K562 (cell line): ENCODE data around the gene TRIM37. TPM values are rescaled to one million over a fixed set of nuclear protein-coding genes. Genes with fewer than 3 reads are reported as not detected.

Experiments used
- ATAC-seq: fragments of 200-7000 bp; cut with Tn5 transposase; 3 replicates; pipeline ENCODE4 v1.9.1; 2020; ENCODE audit warnings: moderate library complexity
- BruUV-seq: library from RNA; stranded (reverse); fragments of 400-500 nt; replicated peaks from 2 replicates; lab custom pipeline; 2021; lab: Mats Ljungman, UMichigan
- CTCF ChIA-PET: fragments of 300-600 bp; formaldehyde crosslinking; extraction: SDS; loops from one replicate; lab custom pipeline; 2021; ENCODE audit warnings: low intra/inter-chr PET ratio; lab: Yijun Ruan, JAX
- POLR2A ChIA-PET: fragments of 300-600, 350-650 bp; sonication (Branson Sonifier 250); formaldehyde crosslinking; extraction: SDS; loops from one replicate; lab custom pipeline; 2021; ENCODE audit warnings: antibody characterized with exemption, inconsistent platforms; lab: Yijun Ruan, JAX
- DNase-seq, 4 experiments: peaks; one replicate each; pipeline versions ENCODE4 v3.0.0 to v3.0.0-alpha.2; 2011 to 2018; ENCODE audit warnings: low spot score in 3 of 4, mixed read lengths in 3 of 4; ENCODE audit errors: extremely low read depth in 1 of 4
- FAIRE-seq: peaks from 2 replicates; lab custom pipeline; 2011; peaks lifted over from hg19 to GRCh38; lab: Jason Lieb, UNC
- H2AFZ ChIP-seq: 2 replicates; pipeline ENCODE4 v1.6.0; 2011; ENCODE audit warnings: low read depth, low read length, control low read depth, inconsistent platforms
- H3K27ac ChIP-seq: fragments of 200-600 bp; 3 replicates; pipeline ENCODE4 v1.8.0; 2011; ENCODE audit warnings: low read depth, mild to moderate bottlenecking, control low read depth, inconsistent platforms, low read length, moderate library complexity, mixed read lengths; ENCODE audit errors: extremely low read depth
- H3K27me3 ChIP-seq, 2 experiments: fragments of 300-600 bp in 1 of 2; 2 replicates in 1 of 2; 3 replicates in 1 of 2; pipeline versions ENCODE4 v1.6.0 to v1.8.0; 2011; ENCODE audit warnings: inconsistent platforms in 2 of 2, low read length in 2 of 2, mild to moderate bottlenecking in 1 of 2, mixed read lengths in 1 of 2, moderate library complexity in 1 of 2; ENCODE audit not compliant: control insufficient read depth in 2 of 2, insufficient read depth in 2 of 2
- H3K36me3 ChIP-seq: fragments of 300-600 bp; 3 replicates; pipeline ENCODE4 v1.8.0; 2011; ENCODE audit warnings: mild to moderate bottlenecking, low read length, inconsistent platforms; ENCODE audit not compliant: control insufficient read depth, insufficient read depth
- H3K4me1 ChIP-seq, 2 experiments: fragments of 200-600 bp in 1 of 2; replicated peaks in 1 of 2; 2 replicates in 1 of 2; 3 replicates in 1 of 2; pipeline versions ENCODE4 v1.5.1 to v1.8.0; 2011; ENCODE audit warnings: inconsistent platforms in 2 of 2, low read length in 2 of 2, mild to moderate bottlenecking in 1 of 2, mixed read lengths in 1 of 2, moderate library complexity in 1 of 2; ENCODE audit not compliant: control insufficient read depth in 2 of 2, insufficient read depth in 2 of 2
- H3K4me2 ChIP-seq: 2 replicates; pipeline ENCODE4 v1.6.1; 2011; ENCODE audit warnings: low read length, control low read depth, inconsistent platforms, mixed read lengths; ENCODE audit not compliant: insufficient read depth
- H3K4me3 ChIP-seq: fragments of 200-600 bp; sonication (generic), shearing (Covaris generic); 2 replicates; pipeline ENCODE4 v1.5.1; 2016; ENCODE audit warnings: control low read depth, inconsistent platforms
- H3K79me2 ChIP-seq: fragments of 200-600 bp; 3 replicates; pipeline ENCODE4 v1.8.0; 2011; ENCODE audit warnings: low read length, inconsistent platforms; ENCODE audit not compliant: control insufficient read depth, insufficient read depth
- H3K9ac ChIP-seq, 2 experiments: 2 replicates each; pipeline versions ENCODE4 v1.6.0 to v1.6.1; 2011; ENCODE audit warnings: low read depth in 2 of 2, low read length in 2 of 2, control low read depth in 1 of 2, inconsistent platforms in 1 of 2, mild to moderate bottlenecking in 1 of 2, mixed read lengths in 1 of 2; ENCODE audit not compliant: insufficient read depth in 1 of 2
- H3K9me1 ChIP-seq: one replicate; pipeline ENCODE4 v1.6.0; 2011; ENCODE audit warnings: inconsistent platforms, mild to moderate bottlenecking, low read length, moderate library complexity; ENCODE audit not compliant: control insufficient read depth, insufficient read depth
- H3K9me3 ChIP-seq: replicated peaks from 2 replicates; pipeline ENCODE4 v1.5.1; 2011; ENCODE audit warnings: low read depth, low read length, inconsistent platforms; ENCODE audit not compliant: control insufficient read depth, insufficient read depth
- H4K20me1 ChIP-seq: replicated peaks from 2 replicates; pipeline ENCODE4 v1.6.1; 2011; ENCODE audit warnings: low read length, inconsistent platforms, mixed read lengths; ENCODE audit not compliant: control insufficient read depth, insufficient read depth
- C11orf30 ChIP-seq: fragments of 450-650 bp; IDR thresholded peaks from 2 replicates; pipeline ENCODE4 v1.6.1; 2016; ENCODE audit warnings: low read depth, mild to moderate bottlenecking
- KLF13 ChIP-seq: fragments of 450-650 bp; IDR thresholded peaks from 2 replicates; pipeline ENCODE4 v1.6.1; 2016; ENCODE audit warnings: missing genetic modification characterization, low read depth, mild to moderate bottlenecking, missing compliant biosample characterization, moderate library complexity, borderline replicate concordance
- MAFF ChIP-seq: IDR thresholded peaks from 2 replicates; pipeline ENCODE4 v1.6.1; 2012; ENCODE audit warnings: low read length, improper control_type of control experiment
- MAFK ChIP-seq: IDR thresholded peaks from 2 replicates; pipeline ENCODE4 v1.6.1; 2011; ENCODE audit warnings: low read length, improper control_type of control experiment
- MCM5 ChIP-seq: fragments of 450-650 bp; IDR thresholded peaks from 2 replicates; pipeline ENCODE4 v1.6.1; 2016; ENCODE audit warnings: low read depth
- ZNF316 ChIP-seq: fragments of 450-650 bp; IDR thresholded peaks from 2 replicates; pipeline ENCODE4 v1.6.1; 2016
- WGBS: fragments of 100-300 bp; shearing (Covaris generic); methylation state at CpG from one replicate; pipeline ENCODE4 v1.1.6; 2016; ENCODE audit warnings: low coverage, mixed read lengths; ENCODE audit not compliant: insufficient coverage; ENCODE audit errors: missing lambda C conversion rate; 5-methylcytosine and 5-hydroxymethylcytosine counted together
- in situ Hi-C: fragments of 300-500 bp; cut with MboI; formaldehyde crosslinking; loops from 4 replicates; pipeline ENCODE4 v1.15.0; 2018; ENCODE audit warnings: inconsistent platforms, mixed read lengths
- intact Hi-C: fragments of 100-400 bp; cut with micrococcal nuclease; formaldehyde crosslinking; loops from 2 replicates; pipeline ENCODE4 v1.14.2; 2022
- polyA plus RNA-seq, 8 experiments: library from polyadenylated mRNA; depleted of rRNA in 4 of 8; stranded (reverse) in 5 of 8; unstranded in 3 of 8; fragments of >200 nt; fragmentation: Nextera tagmentation in 2 of 8; fragmentation: Illumina TruSeq in 1 of 8; extraction: Ambion mirVana in 2 of 8; extraction: Trizol in 1 of 8; gene quantifications; 2 replicates each; pipeline versions ENCODE4 v1.2.1 to v1.2.3, GENCODE V29; 2011 to 2014; ENCODE audit warnings: inconsistent platforms in 1 of 8, missing spikeins in 1 of 8
- total RNA-seq, 7 experiments: library from RNA; depleted of rRNA in 6 of 7; stranded (reverse); fragments of >200 nt in 6 of 7; fragmentation: Illumina TruSeq in 2 of 7; extraction: Trizol in 2 of 7; gene quantifications; 2 replicates each; pipeline versions ENCODE4 v1.2.1 to v1.2.3, GENCODE V29; 2011 to 2021; ENCODE audit warnings: low replicate concordance in 1 of 7
- TF ChIP-seq, protein P1 (sequence below), 3 experiments: fragments of 200-800 bp in 1 of 3; fragments of 250-450 bp in 1 of 3; fragments of 450-650 bp in 1 of 3; sonication (Bioruptor Pico) in 1 of 3; sonication (Bioruptor generic) in 1 of 3; formaldehyde crosslinking in 1 of 3; IDR thresholded peaks; 2 replicates each; pipeline versions ENCODE4 v1.6.1 to v1.8.0; 2016 to 2022; ENCODE audit warnings: mild to moderate bottlenecking in 2 of 3, missing genetic modification characterization in 2 of 3, missing compliant biosample characterization in 1 of 3, moderate library complexity in 1 of 3

TRIM37 gene
- total and polyA plus RNA-seq, 9 of the 15 experiments (the other 6 are each of a cell fraction or from before 2014, with no cell fraction given): 4.5 to 31.4 (median 23.8) TPM

DNA sequence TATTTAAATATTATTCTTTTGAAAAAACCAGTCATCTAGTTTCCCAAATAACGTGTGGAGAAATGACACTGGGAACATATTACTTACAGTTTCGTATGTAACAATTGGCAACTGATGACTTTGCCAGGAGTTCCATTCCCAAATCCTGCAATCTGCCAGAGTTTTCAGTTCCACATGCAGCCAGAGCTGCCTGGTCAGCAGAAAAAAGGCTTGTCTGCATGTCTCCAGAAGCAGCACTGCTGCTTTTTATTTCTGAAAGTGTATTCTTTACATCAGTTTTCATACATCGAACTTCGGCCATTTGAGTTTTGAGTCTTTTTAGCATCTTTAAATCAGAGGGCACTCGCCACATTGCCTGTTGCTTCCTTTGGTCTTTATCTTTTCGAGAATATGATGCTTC, 78.4 kb downstream of the TRIM37 start:
- no peaks in the 10 kb centered on the region for H3K9me3 ChIP-seq
- in situ Hi-C loops: no loop called here
- no peak for FAIRE-seq
- WGBS: 89% methylated on average over 6 of the region's 6 CpGs
- peaks cover 62% of the 10 kb centered on the region; the same call in 2 of the 3 replicates for H3K36me3 ChIP-seq
- CTCF ChIA-PET: interaction anchor here (0.7 kb wide), 1 partner anchor 76 kb away, joined by 4 read pairs; no protein-coding TSS in a partner anchor
- no TSS peak for BruUV-seq
- intact Hi-C loops: no loop called here
- POLR2A ChIA-PET: no interaction called here
- no peaks in the 10 kb centered on the region for H3K79me2 ChIP-seq
- H3K4me3 ChIP-seq: no peak overlapping the region
- H3K9me1 ChIP-seq: no peaks in the 10 kb centered on the region
- ATAC-seq: no peak
- no peak overlapping the region for H2AFZ ChIP-seq
- H3K27ac ChIP-seq: no peak overlapping the region; the same call in 2 of the 3 replicates
- H4K20me1 ChIP-seq: no peaks in the 10 kb centered on the region
- H3K4me1 ChIP-seq: peaks cover 0 to 7% of the 10 kb centered on the region in 2 experiments; a peak in 2 of 5 replicates
- TF ChIP-seq MAFK (peak; percentile 22), ZNF316 (peak; percentile 40; the same call in 1 of the 2 replicates), MCM5 (no peak), MAFF (peak; percentile 26), KLF13 (tag) (no peak), C11orf30 (0 out of 2 replicates have a peak, but pooled peaks have one; percentile 24)
- TF ChIP-seq, protein P1, sequence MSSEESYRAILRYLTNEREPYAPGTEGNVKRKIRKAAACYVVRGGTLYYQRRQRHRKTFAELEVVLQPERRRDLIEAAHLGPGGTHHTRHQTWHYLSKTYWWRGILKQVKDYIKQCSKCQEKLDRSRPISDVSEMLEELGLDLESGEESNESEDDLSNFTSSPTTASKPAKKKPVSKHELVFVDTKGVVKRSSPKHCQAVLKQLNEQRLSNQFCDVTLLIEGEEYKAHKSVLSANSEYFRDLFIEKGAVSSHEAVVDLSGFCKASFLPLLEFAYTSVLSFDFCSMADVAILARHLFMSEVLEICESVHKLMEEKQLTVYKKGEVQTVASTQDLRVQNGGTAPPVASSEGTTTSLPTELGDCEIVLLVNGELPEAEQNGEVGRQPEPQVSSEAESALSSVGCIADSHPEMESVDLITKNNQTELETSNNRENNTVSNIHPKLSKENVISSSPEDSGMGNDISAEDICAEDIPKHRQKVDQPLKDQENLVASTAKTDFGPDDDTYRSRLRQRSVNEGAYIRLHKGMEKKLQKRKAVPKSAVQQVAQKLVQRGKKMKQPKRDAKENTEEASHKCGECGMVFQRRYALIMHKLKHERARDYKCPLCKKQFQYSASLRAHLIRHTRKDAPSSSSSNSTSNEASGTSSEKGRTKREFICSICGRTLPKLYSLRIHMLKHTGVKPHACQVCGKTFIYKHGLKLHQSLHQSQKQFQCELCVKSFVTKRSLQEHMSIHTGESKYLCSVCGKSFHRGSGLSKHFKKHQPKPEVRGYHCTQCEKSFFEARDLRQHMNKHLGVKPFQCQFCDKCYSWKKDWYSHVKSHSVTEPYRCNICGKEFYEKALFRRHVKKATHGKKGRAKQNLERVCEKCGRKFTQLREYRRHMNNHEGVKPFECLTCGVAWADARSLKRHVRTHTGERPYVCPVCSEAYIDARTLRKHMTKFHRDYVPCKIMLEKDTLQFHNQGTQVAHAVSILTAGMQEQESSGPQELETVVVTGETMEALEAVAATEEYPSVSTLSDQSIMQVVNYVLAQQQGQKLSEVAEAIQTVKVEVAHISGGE (CRISPR knock-in tag; IDR thresholded peaks at IDR 0.05): peak in 1 of 3 experiments; percentile 78; a peak in 2 of 6 replicates
- H3K27me3 ChIP-seq: no peaks in the 10 kb centered on the region
- H3K9ac ChIP-seq: no peak overlapping the region
- DNase-seq: no peak
- no peak overlapping the region for H3K4me2 ChIP-seq
